PFSK-1 (cell line): Measurements from ENCODE around the gene VDAC2.

Source experiments
- POLR2AphosphoS5 ChIP-seq: IDR thresholded peaks from 2 replicates; pipeline ENCODE4 v1.6.1; 2012; ENCODE audit warnings: low read depth, mild to moderate bottlenecking, control low read depth, low read length, moderate library complexity
- SIN3A ChIP-seq: IDR thresholded peaks from 2 replicates; pipeline ENCODE4 v1.6.1; 2012; ENCODE audit warnings: mild to moderate bottlenecking, low read length, moderate library complexity, borderline replicate concordance; ENCODE audit not compliant: insufficient read depth

GRCh38 chr10:75240329-75241076 is 29.9 kb downstream of the VDAC2 start:
- no peak for TF ChIP-seq SIN3A
- no peak for TF ChIP-seq POLR2AphosphoS5
